Cerebellar cortex (tissue), 1 donor: ENCODE results near the gene GDI1.

Experiments
- DNase-seq: peaks from one replicate; pipeline ENCODE4 v3.0.0-alpha.2; 2015; ENCODE audit warnings: low spot score

Gene GDI1

GRCh38 chrX:154481911-154482601 is 45.1 kb downstream of the GDI1 start:
- DNase-seq: no peak

- no peak for DNase-seq
Measured at GRCh38 chrX:154482786-154483185, 45.8 kb downstream of the GDI1 start.

GRCh38 chrX:154483325-154483724 is 46.4 kb downstream of the GDI1 start:
- DNase-seq: no peak

- DNase-seq: no peak
Measured at GRCh38 chrX:154484255-154485149, 47.5 kb downstream of the GDI1 start.

- no peak for DNase-seq
Measured at GRCh38 chrX:154485150-154486051, 48.4 kb downstream of the GDI1 start.

GRCh38 chrX:154486052-154486395 is 49.1 kb downstream of the GDI1 start:
- DNase-seq: no peak

- DNase-seq: peak; percentile 27
Measured at GRCh38 chrX:154486396-154487207, 49.6 kb downstream of the GDI1 start, which contains the start of gene UBL4A. UBL4A (minus strand) TSS chrX:154486615; CDS start chrX:154486584, 31 bp downstream.

- DNase-seq: no peak
Measured at GRCh38 chrX:154487518-154488290, 50.8 kb downstream of the GDI1 start.

- DNase-seq: no peak
Measured at GRCh38 chrX:154488336-154489075, 51.6 kb downstream of the GDI1 start.

GRCh38 chrX:154489182-154489581 is 52.2 kb downstream of the GDI1 start:
- no peak for DNase-seq

- peak; percentile 16 for DNase-seq
Measured at GRCh38 chrX:154490021-154490413, 53.1 kb downstream of the GDI1 start.

- peak; percentile 91 for DNase-seq
Measured at GRCh38 chrX:154490414-154491083, 53.6 kb downstream of the GDI1 start, which contains the start of gene SLC10A3. SLC10A3 (minus strand) TSS chrX:154490629; CDS start chrX:154488940, 1,689 bp downstream.
